Gastrocnemius medialis (tissue), 4 donors: ENCODE results near the gene SS18. TPM values are rescaled to one million over a fixed set of nuclear protein-coding genes. Genes with fewer than 3 reads are reported as not detected.

Source experiments
- ATAC-seq, 2 donors: fragments of 150-250 bp; one replicate each; pipeline ENCODE4 v1.9.1; 2016
- DNase-seq, 2 donors: peaks; one replicate each; pipeline ENCODE4 v3.0.0-alpha.2; 2019
- H3K27ac ChIP-seq, 4 donors: fragments of 200-600 bp; sonication (generic); 1 replicate in 1 of 4; 2 replicates in 3 of 4; pipeline ENCODE4 v1.5.1; 2016 to 2018; ENCODE audit warnings: mild to moderate bottlenecking in 2 of 4, moderate library complexity in 1 of 4
- H3K27me3 ChIP-seq, 3 donors: fragments of 200-600 bp; sonication (generic) in 2 of 3; 1 replicate in 1 of 3; 2 replicates in 2 of 3; pipeline versions ENCODE4 v1.5.1 to v1.6.0; 2016 to 2019; ENCODE audit warnings: mild to moderate bottlenecking in 1 of 3, moderate library complexity in 1 of 3
- H3K36me3 ChIP-seq, 2 donors: fragments of 200-600 bp; sonication (generic) in 1 of 2; one replicate each; pipeline ENCODE4 v1.5.1; 2017 to 2018
- H3K4me1 ChIP-seq, 2 donors: fragments of 200-600 bp; sonication (generic) in 1 of 2; one replicate each; pipeline ENCODE4 v1.5.1; 2016 to 2017; ENCODE audit warnings: mild to moderate bottlenecking in 2 of 2
- H3K4me3 ChIP-seq, 4 donors: fragments of 200-600 bp; sonication (generic) in 3 of 4; 1 replicate in 1 of 4; 2 replicates in 3 of 4; pipeline ENCODE4 v1.5.1; 2016 to 2019; ENCODE audit warnings: mild to moderate bottlenecking in 2 of 4
- H3K9me3 ChIP-seq, 3 donors: fragments of 200-600 bp; sonication (generic) in 2 of 3; 1 replicate in 1 of 3; 2 replicates in 2 of 3; pipeline ENCODE4 v1.5.1; 2016 to 2019
- POLR2A ChIP-seq, 2 donors: fragments of 450-650 bp; IDR thresholded peaks; one replicate each; pipeline ENCODE4 v1.6.1; 2017; ENCODE audit warnings: antibody characterized with exemption in 2 of 2, mild to moderate bottlenecking in 2 of 2, moderate library complexity in 2 of 2
- in situ Hi-C, 4 donors: fragments of 200-750 bp; cut with MboI; loops; one replicate each; pipeline versions ENCODE4 v1.15.0 to v1.8.0; 2017; ENCODE audit warnings: low sequenced_read_pairs in 4 of 4
- intact Hi-C: fragments of 100-400 bp; cut with DNase I; formaldehyde crosslinking; loops from one replicate; pipeline ENCODE4 v1.15.1; 2023; ENCODE audit warnings: low total_unique reads
- total RNA-seq, 4 donors: library from RNA; depleted of rRNA; stranded (reverse); fragments of >200 nt; gene quantifications; one replicate each; pipeline versions ENCODE4 v1.1.0 to v1.2.3, GENCODE V29; 2016
- TF ChIP-seq, protein P1 (sequence below), 5 experiments: fragments of 450-650 bp in 3 of 5; fragments of 200-600 bp in 2 of 5; sonication (generic) in 2 of 5; IDR thresholded peaks in 4 of 5; conservative IDR thresholded peaks in 1 of 5; 1 replicate in 4 of 5; 2 replicates in 1 of 5; pipeline ENCODE4 v1.5.1; 2016 to 2019; ENCODE audit warnings: antibody characterized with exemption in 5 of 5, mild to moderate bottlenecking in 3 of 5, moderate library complexity in 3 of 5

SS18 gene
- total RNA-seq, 4 donors from 2014 or later, result 17.3 to 25.7 (median 21.6) TPM

DNA sequence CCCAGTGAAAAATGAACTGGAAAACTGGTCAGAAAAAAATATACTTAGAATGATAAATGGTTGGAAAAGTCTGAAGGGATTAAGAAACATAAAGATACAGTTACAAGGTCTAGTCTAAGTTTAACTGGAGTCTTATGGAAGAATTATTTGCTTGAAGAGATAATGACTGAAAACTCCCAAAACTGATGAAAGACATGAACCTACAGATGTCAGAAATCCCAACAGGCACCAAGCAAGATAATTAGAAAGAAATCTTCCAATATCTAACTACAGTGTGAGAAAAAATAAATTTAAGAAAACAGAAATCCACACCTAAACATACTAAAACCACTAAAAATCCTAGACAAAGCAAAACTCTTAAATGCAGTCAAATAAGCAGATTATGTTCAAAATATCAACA is 19.4 kb downstream of the SS18 start:
- H3K27me3 ChIP-seq, result no peaks in the 10 kb centered on the region
- H3K36me3 ChIP-seq, result peaks cover 0 to 49% of the 10 kb centered on the region in 2 donors
- TF ChIP-seq, protein P1, sequence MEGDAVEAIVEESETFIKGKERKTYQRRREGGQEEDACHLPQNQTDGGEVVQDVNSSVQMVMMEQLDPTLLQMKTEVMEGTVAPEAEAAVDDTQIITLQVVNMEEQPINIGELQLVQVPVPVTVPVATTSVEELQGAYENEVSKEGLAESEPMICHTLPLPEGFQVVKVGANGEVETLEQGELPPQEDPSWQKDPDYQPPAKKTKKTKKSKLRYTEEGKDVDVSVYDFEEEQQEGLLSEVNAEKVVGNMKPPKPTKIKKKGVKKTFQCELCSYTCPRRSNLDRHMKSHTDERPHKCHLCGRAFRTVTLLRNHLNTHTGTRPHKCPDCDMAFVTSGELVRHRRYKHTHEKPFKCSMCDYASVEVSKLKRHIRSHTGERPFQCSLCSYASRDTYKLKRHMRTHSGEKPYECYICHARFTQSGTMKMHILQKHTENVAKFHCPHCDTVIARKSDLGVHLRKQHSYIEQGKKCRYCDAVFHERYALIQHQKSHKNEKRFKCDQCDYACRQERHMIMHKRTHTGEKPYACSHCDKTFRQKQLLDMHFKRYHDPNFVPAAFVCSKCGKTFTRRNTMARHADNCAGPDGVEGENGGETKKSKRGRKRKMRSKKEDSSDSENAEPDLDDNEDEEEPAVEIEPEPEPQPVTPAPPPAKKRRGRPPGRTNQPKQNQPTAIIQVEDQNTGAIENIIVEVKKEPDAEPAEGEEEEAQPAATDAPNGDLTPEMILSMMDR (IDR thresholded peaks at IDR 0.05 in 4 of 5, conservative IDR thresholded peaks at IDR 0.05 in 1 of 5), result no peak
- no peak for TF ChIP-seq POLR2A (IDR thresholded peaks at IDR 0.05)
- no peak overlapping the region for H3K4me3 ChIP-seq
- no peak for DNase-seq
- ATAC-seq, result no peak
- no peaks in the 10 kb centered on the region for H3K9me3 ChIP-seq
- intact Hi-C loops, result no loop called here
- H3K4me1 ChIP-seq, result no peaks in the 10 kb centered on the region
- in situ Hi-C loops, result no loop called here
- H3K27ac ChIP-seq, result no peak overlapping the region

DNA sequence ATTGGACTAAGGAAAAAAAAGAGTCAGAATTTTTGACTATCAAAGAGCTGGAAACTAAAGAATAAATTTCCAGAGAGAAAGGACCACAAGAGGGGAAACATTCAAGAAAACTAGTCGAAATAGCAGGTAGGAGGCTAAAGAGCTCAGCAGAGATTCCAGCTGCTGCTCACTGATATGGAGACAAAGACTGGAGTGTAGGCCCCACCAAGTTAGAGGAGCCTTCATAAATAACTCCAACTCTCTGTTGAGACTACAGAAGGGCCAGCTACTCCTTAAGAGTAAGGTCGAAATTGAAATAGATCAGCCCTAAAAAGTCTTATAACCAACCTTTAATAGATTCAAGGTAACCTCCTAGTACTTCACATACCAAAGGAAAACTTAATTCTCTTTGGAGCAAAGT is 31.1 kb downstream of the SS18 start:
- intact Hi-C loops (no loop called here), in situ Hi-C loops (no loop called here)
- DNase-seq (no peak), ATAC-seq (no peak)
- no peaks in the 10 kb centered on the region for H3K4me1 ChIP-seq
- H3K27me3 ChIP-seq, result no peaks in the 10 kb centered on the region
- no peak overlapping the region for H3K27ac ChIP-seq
- no peaks in the 10 kb centered on the region for H3K9me3 ChIP-seq
- H3K4me3 ChIP-seq, result no peak overlapping the region
- TF ChIP-seq, protein P1 (IDR thresholded peaks at IDR 0.05 in 4 of 5, conservative IDR thresholded peaks at IDR 0.05 in 1 of 5), result no peak
- no peak for TF ChIP-seq POLR2A (IDR thresholded peaks at IDR 0.05)
- peaks cover 0 to 30% of the 10 kb centered on the region in 2 donors for H3K36me3 ChIP-seq

DNA sequence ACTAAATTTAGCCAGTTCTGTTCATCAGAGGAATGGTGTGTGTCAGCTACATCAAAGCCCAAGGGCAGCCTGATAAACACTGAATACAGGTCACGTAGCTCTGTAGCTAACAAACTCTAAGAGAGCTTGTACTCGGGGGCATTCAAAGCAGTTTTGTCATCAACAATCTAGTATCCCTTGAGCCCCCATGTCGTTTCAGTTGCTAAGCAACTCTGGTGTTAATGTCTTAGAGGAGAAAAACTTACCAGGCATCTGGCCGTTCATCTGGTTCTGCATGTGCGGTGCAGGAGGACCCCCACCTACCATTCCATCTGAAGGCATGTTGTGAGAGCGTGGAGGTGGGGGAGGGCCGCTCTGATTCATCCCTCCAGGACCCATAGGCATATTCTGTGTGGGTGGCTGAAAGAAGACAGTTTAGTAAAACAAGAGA is 33.1 kb downstream of the SS18 start:
- in situ Hi-C loops (no loop called here), intact Hi-C loops (no loop called here)
- no peaks in the 10 kb centered on the region for H3K4me1 ChIP-seq
- DNase-seq (no peak), ATAC-seq (no peak)
- H3K36me3 ChIP-seq, result peaks cover 0 to 41% of the 10 kb centered on the region in 2 donors
- no peak overlapping the region for H3K4me3 ChIP-seq
- H3K9me3 ChIP-seq, result no peaks in the 10 kb centered on the region
- no peak for TF ChIP-seq POLR2A (IDR thresholded peaks at IDR 0.05)
- TF ChIP-seq, protein P1 (IDR thresholded peaks at IDR 0.05 in 4 of 5, conservative IDR thresholded peaks at IDR 0.05 in 1 of 5), result no peak
- no peak overlapping the region for H3K27ac ChIP-seq
- H3K27me3 ChIP-seq, result no peaks in the 10 kb centered on the region

DNA sequence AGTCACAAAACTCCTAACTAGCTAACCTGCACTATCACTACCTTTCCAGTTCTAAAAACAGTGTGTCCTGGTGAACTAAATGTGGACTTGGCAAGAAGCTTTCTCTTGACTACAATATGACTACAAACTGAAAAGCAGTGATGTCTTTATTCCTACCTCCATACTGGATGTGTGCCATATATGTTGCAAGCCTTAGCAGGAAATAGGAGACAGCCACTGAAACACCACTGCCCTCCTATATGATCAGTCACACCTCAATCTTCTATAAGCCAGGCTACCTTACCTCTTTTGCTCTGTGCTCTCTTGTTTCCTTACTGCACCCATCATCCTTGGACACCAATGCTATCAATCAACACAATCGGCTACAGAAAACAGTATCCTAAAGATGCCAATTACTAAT is 34.1 kb downstream of the SS18 start:
- DNase-seq (no peak), ATAC-seq (no peak)
- TF ChIP-seq, protein P1 (IDR thresholded peaks at IDR 0.05 in 4 of 5, conservative IDR thresholded peaks at IDR 0.05 in 1 of 5), result no peak
- no peak for TF ChIP-seq POLR2A (IDR thresholded peaks at IDR 0.05)
- intact Hi-C loops, result no loop called here
- Histone ChIP-seq H3K27ac (no peak overlapping the region), H3K36me3 (peaks cover 0 to 48% of the 10 kb centered on the region in 2 donors), H3K4me1 (no peaks in the 10 kb centered on the region), H3K9me3 (no peaks in the 10 kb centered on the region), H3K4me3 (no peak overlapping the region), H3K27me3 (no peaks in the 10 kb centered on the region)
- in situ Hi-C loops, result no loop called here

DNA sequence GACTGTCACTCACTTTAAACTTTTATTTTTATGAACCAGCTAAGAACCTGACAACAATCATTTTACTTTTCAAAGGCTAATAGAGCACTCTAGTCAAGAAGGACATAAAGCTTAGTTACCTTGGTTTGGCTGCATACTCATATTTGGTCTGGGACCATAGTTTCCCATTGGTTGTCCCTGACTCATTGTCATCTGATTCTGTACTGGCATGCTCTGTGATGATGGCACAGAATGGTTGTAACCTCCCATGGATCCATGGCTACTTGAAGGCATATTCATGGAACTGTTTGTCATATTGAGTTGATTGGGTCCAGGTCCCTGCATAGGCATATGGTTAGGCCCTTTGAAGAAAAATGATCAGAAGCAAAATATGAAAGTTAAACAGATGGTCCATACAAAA is 37.9 kb downstream of the SS18 start:
- no peaks in the 10 kb centered on the region for H3K4me1 ChIP-seq
- H3K9me3 ChIP-seq, result no peaks in the 10 kb centered on the region
- no peak for TF ChIP-seq POLR2A (IDR thresholded peaks at IDR 0.05)
- TF ChIP-seq, protein P1 (IDR thresholded peaks at IDR 0.05 in 4 of 5, conservative IDR thresholded peaks at IDR 0.05 in 1 of 5), result no peak
- ATAC-seq (peak in 1 of 2 donors; percentile 51), DNase-seq (no peak)
- in situ Hi-C loops, result no loop called here
- no peak overlapping the region for H3K4me3 ChIP-seq
- no peak overlapping the region for H3K27ac ChIP-seq
- H3K27me3 ChIP-seq, result no peaks in the 10 kb centered on the region
- intact Hi-C loops, result no loop called here
- H3K36me3 ChIP-seq, result peaks cover 0 to 54% of the 10 kb centered on the region in 2 donors
